WTC11 (cell line): ENCODE data around the gene PYCARD. TPM values are rescaled to one million over a fixed set of nuclear protein-coding genes. Genes with fewer than 3 reads are reported as not detected.
A peak's percentile ranks its signal among the peaks of the same experiment; 100 is the strongest.

Source experiments
- ATAC-seq: fragments of 200-7000 bp; cut with Tn5 transposase; 2 replicates; pipeline ENCODE4 v1.10.0; 2021; ENCODE audit warnings: mild to moderate bottlenecking, moderate library complexity
- CTCF ChIA-PET: fragments of 300-600 bp; sonication (Branson Sonifier 250); formaldehyde crosslinking; loops from one replicate; lab custom pipeline; 2021; ENCODE audit warnings: antibody characterized with exemption; lab: Charles Lee
- POLR2A ChIA-PET: fragments of 350-600 bp; sonication (Branson Sonifier 250); formaldehyde crosslinking; loops from one replicate; lab custom pipeline; 2021; ENCODE audit warnings: antibody characterized with exemption; lab: Charles Lee
- DNase-seq: peaks from one replicate; pipeline ENCODE4 v3.0.0; 2021; ENCODE audit warnings: low spot score
- H3K27ac Mint-ChIP-seq: 2 replicates; pipeline ENCODE4 v1.8.0; 2021; ENCODE audit warnings: mixed read lengths
- H3K27me3 Mint-ChIP-seq: 2 replicates; pipeline ENCODE4 v1.8.0; 2021; ENCODE audit warnings: low read depth, mild to moderate bottlenecking, moderate library complexity, mixed read lengths
- H3K36me3 Mint-ChIP-seq: 2 replicates; pipeline ENCODE4 v1.8.0; 2021; ENCODE audit warnings: mixed read lengths
- H3K4me1 Mint-ChIP-seq: 2 replicates; pipeline ENCODE4 v1.8.0; 2022; ENCODE audit warnings: mixed read lengths
- H3K4me3 Mint-ChIP-seq: 2 replicates; pipeline ENCODE4 v1.8.0; 2021; ENCODE audit warnings: mild to moderate bottlenecking, moderate library complexity, mixed read lengths
- H3K9me3 Mint-ChIP-seq: 2 replicates; pipeline ENCODE4 v1.8.0; 2021; ENCODE audit warnings: mixed read lengths
- ATF2 ChIP-seq: sonication (generic); formaldehyde crosslinking; IDR thresholded peaks from 2 replicates; pipeline ENCODE4 v1.8.1; 2022; ENCODE audit warnings: low read depth, missing genetic modification reagents, borderline replicate concordance
- CBFB ChIP-seq: sonication (generic); formaldehyde crosslinking; IDR thresholded peaks from 2 replicates; pipeline ENCODE4 v1.8.1; 2022; ENCODE audit warnings: mild to moderate bottlenecking, low read depth, missing genetic modification reagents
- E2F1 ChIP-seq: sonication (generic); formaldehyde crosslinking; IDR thresholded peaks from 2 replicates; pipeline ENCODE4 v1.8.0; 2022; ENCODE audit warnings: mild to moderate bottlenecking, missing genetic modification reagents
- FOXP1 ChIP-seq: sonication (generic); formaldehyde crosslinking; IDR thresholded peaks from 2 replicates; pipeline ENCODE4 v1.8.0; 2022; ENCODE audit warnings: missing genetic modification reagents, mild to moderate bottlenecking, moderate library complexity, borderline replicate concordance
- FOXP4 ChIP-seq: sonication (generic); formaldehyde crosslinking; IDR thresholded peaks from 2 replicates; pipeline ENCODE4 v1.8.0; 2022; ENCODE audit warnings: mild to moderate bottlenecking, missing genetic modification reagents
- IRF1 ChIP-seq: sonication (generic); formaldehyde crosslinking; IDR thresholded peaks from 2 replicates; pipeline ENCODE4 v1.8.0; 2023; ENCODE audit warnings: missing genetic modification reagents
- JAZF1 ChIP-seq: fragments of 250-450 bp; sonication (Bioruptor Pico); IDR thresholded peaks from 2 replicates; pipeline ENCODE4 v1.9.0; 2021; ENCODE audit warnings: moderate library complexity, mild to moderate bottlenecking, inconsistent platforms
- JUN ChIP-seq: sonication (generic); formaldehyde crosslinking; IDR thresholded peaks from 2 replicates; pipeline ENCODE4 v1.8.0; 2023; ENCODE audit warnings: mild to moderate bottlenecking, missing genetic modification reagents
- MAX ChIP-seq: sonication (generic); formaldehyde crosslinking; IDR thresholded peaks from 2 replicates; pipeline ENCODE4 v1.8.0; 2022; ENCODE audit warnings: mild to moderate bottlenecking, missing genetic modification reagents
- MXD4 ChIP-seq: fragments of 250-450 bp; sonication (Bioruptor Pico); IDR thresholded peaks from 2 replicates; pipeline ENCODE4 v1.8.0; 2021; ENCODE audit warnings: mild to moderate bottlenecking, moderate library complexity, borderline replicate concordance
- MYBL2 ChIP-seq: sonication (generic); formaldehyde crosslinking; IDR thresholded peaks from 2 replicates; pipeline ENCODE4 v1.8.1; 2023; ENCODE audit warnings: mild to moderate bottlenecking, moderate library complexity, missing genetic modification reagents
- NFE2L1 ChIP-seq: sonication (generic); formaldehyde crosslinking; IDR thresholded peaks from 2 replicates; pipeline ENCODE4 v1.8.1; 2023; ENCODE audit warnings: missing genetic modification reagents
- PREB ChIP-seq: sonication (generic); formaldehyde crosslinking; IDR thresholded peaks from 2 replicates; pipeline ENCODE4 v1.8.1; 2022; ENCODE audit warnings: mild to moderate bottlenecking, missing genetic modification reagents, moderate library complexity, borderline replicate concordance
- PRRX2 ChIP-seq: fragments of 250-450 bp; sonication (Bioruptor Pico); IDR thresholded peaks from 2 replicates; pipeline ENCODE4 v1.8.0; 2021; ENCODE audit warnings: mild to moderate bottlenecking
- SP1 ChIP-seq: sonication (generic); formaldehyde crosslinking; conservative IDR thresholded peaks from 2 replicates; pipeline ENCODE4 v1.8.1; 2022; ENCODE audit warnings: missing genetic modification reagents
- USF2 ChIP-seq: sonication (generic); formaldehyde crosslinking; IDR thresholded peaks from 2 replicates; pipeline ENCODE4 v1.8.1; 2023; ENCODE audit warnings: mild to moderate bottlenecking, missing genetic modification reagents, moderate library complexity
- ZNF121 ChIP-seq: sonication (generic); formaldehyde crosslinking; IDR thresholded peaks from 2 replicates; pipeline ENCODE4 v1.8.0; 2023; ENCODE audit warnings: missing genetic modification reagents
- ZNF138 ChIP-seq: sonication (generic); formaldehyde crosslinking; conservative IDR thresholded peaks from 2 replicates; pipeline ENCODE4 v1.8.1; 2022; ENCODE audit warnings: mild to moderate bottlenecking, moderate library complexity, missing genetic modification reagents
- ZNF512 ChIP-seq: sonication (generic); formaldehyde crosslinking; IDR thresholded peaks from 2 replicates; pipeline ENCODE4 v1.8.1; 2022; ENCODE audit warnings: missing genetic modification reagents, borderline replicate concordance
- total RNA-seq: library from RNA; stranded (reverse); gene quantifications from 3 replicates; pipeline ENCODE4 v1.2.3, GENCODE V29; 2021

The PYCARD gene
- total RNA-seq, 1 experiment from 2014 or later: 35.2 TPM

GRCh38 chr16:31216422-31217135, 14.0 kb upstream of the PYCARD start, which contains the start of gene PYDC1 (continued):
- no peak for TF ChIP-seq JAZF1 (CRISPR knock-in tag)
- TF ChIP-seq E2F1: no peak
- peak; percentile 70 for TF ChIP-seq MYBL2 (CRISPR knock-in tag)
- no peak for TF ChIP-seq ZNF512
- TF ChIP-seq IRF1 (CRISPR knock-in tag): peak; percentile 56; the same call in 1 of the 2 replicates
- TF ChIP-seq PRRX2 (CRISPR knock-in tag): no peak
- peak; percentile 53; the same call in 1 of the 2 replicates for TF ChIP-seq FOXP4 (CRISPR knock-in tag)
- no peak for TF ChIP-seq ZNF138
- peak; percentile 95 for TF ChIP-seq MAX (CRISPR knock-in tag)
- TF ChIP-seq NFE2L1: peak; percentile 79; the same call in 1 of the 2 replicates
- peak; percentile 69; the same call in 1 of the 2 replicates for TF ChIP-seq JUN (CRISPR knock-in tag)
- TF ChIP-seq PREB (CRISPR knock-in tag): no peak

GRCh38 chr16:31215287-31216162, 13.0 kb upstream of the PYCARD start:
- DNase-seq (peak; percentile 89), ATAC-seq (peak; percentile 85)
- H3K27me3 Mint-ChIP-seq: peaks cover 57% of the 10 kb centered on the region
- H3K27ac Mint-ChIP-seq: no peak overlapping the region
- POLR2A ChIA-PET: interaction anchor here (0.6 to 2.0 kb wide), 9 partner anchors 14 to 262 kb away, joined by 3 to 11 read pairs (median 5); partner anchors contain the start of genes FUS, KAT8 and PYCARD
- CTCF ChIA-PET: interaction anchor here (0.6 to 4.9 kb wide), 16 partner anchors 14 to 262 kb away, joined by 3 to 41 read pairs (median 4); partner anchors contain the start of genes HSD3B7, KAT8, PYCARD and ZNF843
- H3K9me3 Mint-ChIP-seq: no peaks in the 10 kb centered on the region
- peak overlapping the region; percentile 77 for H3K4me3 Mint-ChIP-seq
- peaks cover 30% of the 10 kb centered on the region for H3K4me1 Mint-ChIP-seq
- H3K36me3 Mint-ChIP-seq: no peaks in the 10 kb centered on the region
- TF ChIP-seq ZNF121 (no peak), USF2 (0 out of 2 replicates have a peak, but pooled peaks have one; percentile 12), ATF2 (CRISPR knock-in tag) (no peak), SP1 (CRISPR knock-in tag) (peak; percentile 14), NFE2L1 (no peak), FOXP4 (CRISPR knock-in tag) (peak; percentile 73; the same call in 1 of the 2 replicates), CBFB (0 out of 2 replicates have a peak, but pooled peaks have one; percentile 56), FOXP1 (0 out of 2 replicates have a peak, but pooled peaks have one; percentile 25), MXD4 (CRISPR knock-in tag) (no peak)
